ENCODE results near the gene NMNAT3.

DNA sequence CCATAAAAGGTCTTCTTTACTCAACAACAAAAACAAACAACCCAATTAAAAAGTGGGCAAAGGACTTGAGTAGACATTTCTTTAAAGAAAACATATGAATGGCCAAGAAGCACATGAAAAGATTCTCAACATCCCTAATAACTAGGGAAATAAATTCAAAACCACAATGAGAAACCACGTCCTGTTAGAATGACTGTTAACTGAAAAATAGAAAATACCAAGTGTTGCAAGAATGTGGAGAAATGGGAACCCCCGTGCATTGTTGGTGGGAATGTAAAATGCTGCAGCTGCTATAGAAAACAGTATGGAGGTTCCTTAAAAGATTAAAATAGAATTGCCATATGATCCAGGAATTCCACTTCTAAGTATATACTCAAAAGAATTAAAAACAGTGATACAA lies 34.8 kb downstream of the NMNAT3 start:
- no peak for TF ChIP-seq CTCF (IDR thresholded peaks at IDR 0.05; ENCODE audit: borderline replicate concordance, extremely low read depth, low read length, poor library complexity, severe bottlenecking)
- TF ChIP-seq EZH2 (IDR thresholded peaks at IDR 0.05; ENCODE audit: borderline replicate concordance, low read depth, low read length, severe bottlenecking), result no peak

Measured in DND-41 (cell line).